ENCODE results near the gene EXOC6B.

The EXOC6B gene

DNA sequence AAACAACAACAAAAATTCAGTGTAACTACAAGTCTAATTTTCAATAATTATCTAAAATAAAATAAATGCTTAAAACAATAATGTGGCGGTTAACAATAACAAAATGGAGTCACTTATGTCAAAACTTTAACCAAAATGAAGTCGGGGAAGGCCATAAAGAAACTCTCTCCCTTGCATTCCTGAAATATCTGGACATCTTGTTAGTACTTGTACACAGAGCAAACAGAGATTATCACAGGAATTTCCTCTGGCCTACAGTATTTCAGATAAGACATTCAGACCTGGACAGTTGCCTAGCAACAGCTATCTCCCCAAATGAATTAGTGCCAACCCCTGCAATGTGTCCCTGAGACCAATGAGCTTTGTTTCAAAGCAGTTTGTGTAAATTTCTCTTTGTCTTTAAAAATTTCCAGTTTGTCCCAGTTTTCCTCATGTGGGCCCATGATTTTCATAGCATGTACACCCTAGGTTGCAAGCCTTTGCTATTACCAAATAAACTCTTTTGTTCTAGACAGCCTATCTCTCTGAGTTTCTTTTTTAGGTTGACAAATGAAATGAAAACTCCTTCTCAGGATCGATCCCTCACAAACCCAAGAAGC lies 68.6 kb downstream of the EXOC6B start:
- TF ChIP-seq, protein P1, sequence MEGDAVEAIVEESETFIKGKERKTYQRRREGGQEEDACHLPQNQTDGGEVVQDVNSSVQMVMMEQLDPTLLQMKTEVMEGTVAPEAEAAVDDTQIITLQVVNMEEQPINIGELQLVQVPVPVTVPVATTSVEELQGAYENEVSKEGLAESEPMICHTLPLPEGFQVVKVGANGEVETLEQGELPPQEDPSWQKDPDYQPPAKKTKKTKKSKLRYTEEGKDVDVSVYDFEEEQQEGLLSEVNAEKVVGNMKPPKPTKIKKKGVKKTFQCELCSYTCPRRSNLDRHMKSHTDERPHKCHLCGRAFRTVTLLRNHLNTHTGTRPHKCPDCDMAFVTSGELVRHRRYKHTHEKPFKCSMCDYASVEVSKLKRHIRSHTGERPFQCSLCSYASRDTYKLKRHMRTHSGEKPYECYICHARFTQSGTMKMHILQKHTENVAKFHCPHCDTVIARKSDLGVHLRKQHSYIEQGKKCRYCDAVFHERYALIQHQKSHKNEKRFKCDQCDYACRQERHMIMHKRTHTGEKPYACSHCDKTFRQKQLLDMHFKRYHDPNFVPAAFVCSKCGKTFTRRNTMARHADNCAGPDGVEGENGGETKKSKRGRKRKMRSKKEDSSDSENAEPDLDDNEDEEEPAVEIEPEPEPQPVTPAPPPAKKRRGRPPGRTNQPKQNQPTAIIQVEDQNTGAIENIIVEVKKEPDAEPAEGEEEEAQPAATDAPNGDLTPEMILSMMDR (IDR thresholded peaks at IDR 0.05; ENCODE audit: control extremely low read depth, extremely low read depth, low read depth, missing control alignments) = no peak
- no peak for DNase-seq (ENCODE audit: extremely low spot score)
- POLR2A ChIA-PET = no interaction called here

DNA sequence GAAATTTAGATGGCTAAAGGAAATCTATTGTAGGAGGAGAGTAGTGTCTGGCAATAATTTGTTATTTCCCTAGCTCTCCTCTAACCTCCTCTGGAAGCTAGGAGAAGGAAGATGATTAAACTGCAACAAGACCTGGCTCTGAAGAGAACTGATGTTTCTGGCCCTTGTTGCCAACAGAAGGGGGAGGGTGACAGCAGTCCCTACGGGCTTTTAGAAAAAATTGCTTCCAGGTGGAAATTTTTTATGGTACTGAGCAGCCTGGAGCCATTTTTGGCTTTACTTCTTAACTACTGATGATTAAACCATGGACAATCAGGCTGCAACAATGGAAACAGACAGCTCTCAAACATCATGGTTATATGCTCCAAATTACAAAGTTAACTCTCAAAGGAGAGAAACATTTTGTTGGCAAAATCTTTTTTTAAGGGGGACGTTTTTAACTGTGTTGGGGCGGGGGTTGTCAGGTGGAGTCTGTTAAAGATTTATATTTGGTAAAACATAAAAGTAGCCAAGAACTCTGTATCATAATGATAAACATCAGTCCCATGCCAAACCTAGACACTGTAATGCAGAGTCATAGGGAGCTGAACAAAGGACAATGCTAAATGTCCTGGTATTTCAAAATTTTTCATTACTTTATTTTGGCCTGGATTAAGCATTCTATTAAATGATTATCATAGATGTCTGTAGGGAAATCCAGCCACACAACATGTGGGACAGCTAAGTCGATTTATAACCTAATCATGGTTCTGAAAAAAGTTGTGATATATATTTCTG lies 70.0 kb downstream of the EXOC6B start:
- ChIA-PET CTCF (no interaction called here), POLR2A (no interaction called here)
- no peak for DNase-seq (ENCODE audit: extremely low spot score)
- TF ChIP-seq, protein P1 (IDR thresholded peaks at IDR 0.05; ENCODE audit: control extremely low read depth, extremely low read depth, low read depth, missing control alignments) = no peak

More for the DNA sequence above, 68.6 kb downstream of the EXOC6B start:
- CTCF ChIA-PET = interaction anchor here (1.6 to 1.9 kb wide), 2 partner anchors 130 to 420 kb away, joined by 3 to 5 read pairs; partner anchors contain the start of gene SPR

DNA sequence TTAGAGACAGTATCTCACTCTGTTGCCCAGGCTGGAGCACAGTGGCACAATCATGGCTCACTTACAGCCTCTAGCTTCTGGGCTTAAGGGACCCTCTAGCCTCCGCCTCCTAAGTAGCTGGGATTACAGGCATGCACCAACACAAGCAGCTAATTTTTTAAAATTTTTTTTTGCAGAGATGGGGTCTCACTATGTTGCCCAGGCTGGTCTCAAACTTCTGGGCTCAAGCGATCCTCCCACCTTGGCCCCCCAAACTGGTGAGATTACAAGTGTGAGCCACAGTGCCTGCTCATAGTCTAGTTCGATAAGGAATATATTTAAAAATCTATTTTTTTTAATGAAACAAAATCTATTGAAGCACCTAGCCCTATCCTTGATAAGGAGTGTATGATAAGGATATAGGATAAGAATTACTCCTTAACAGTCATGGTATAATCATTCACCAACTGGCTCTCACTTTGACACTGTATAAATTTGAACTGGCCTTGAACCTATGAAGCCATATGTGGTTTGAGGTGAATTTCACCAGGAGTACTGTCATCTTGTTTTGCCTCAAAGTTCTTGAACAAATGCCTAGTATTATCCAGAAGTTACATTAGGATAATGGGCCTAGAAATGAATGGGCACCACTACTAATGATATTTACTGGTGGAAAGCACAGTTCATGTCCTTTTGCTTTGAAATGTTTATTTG lies 71.1 kb downstream of the EXOC6B start:
- TF ChIP-seq, protein P1 (IDR thresholded peaks at IDR 0.05; ENCODE audit: control extremely low read depth, extremely low read depth, low read depth, missing control alignments) = no peak
- no peak for DNase-seq (ENCODE audit: extremely low spot score)
- CTCF ChIA-PET = interaction anchor here (1.3 kb wide), 1 partner anchor 9 kb away, joined by 4 read pairs; no protein-coding TSS in a partner anchor
- POLR2A ChIA-PET = no interaction called here

DNA sequence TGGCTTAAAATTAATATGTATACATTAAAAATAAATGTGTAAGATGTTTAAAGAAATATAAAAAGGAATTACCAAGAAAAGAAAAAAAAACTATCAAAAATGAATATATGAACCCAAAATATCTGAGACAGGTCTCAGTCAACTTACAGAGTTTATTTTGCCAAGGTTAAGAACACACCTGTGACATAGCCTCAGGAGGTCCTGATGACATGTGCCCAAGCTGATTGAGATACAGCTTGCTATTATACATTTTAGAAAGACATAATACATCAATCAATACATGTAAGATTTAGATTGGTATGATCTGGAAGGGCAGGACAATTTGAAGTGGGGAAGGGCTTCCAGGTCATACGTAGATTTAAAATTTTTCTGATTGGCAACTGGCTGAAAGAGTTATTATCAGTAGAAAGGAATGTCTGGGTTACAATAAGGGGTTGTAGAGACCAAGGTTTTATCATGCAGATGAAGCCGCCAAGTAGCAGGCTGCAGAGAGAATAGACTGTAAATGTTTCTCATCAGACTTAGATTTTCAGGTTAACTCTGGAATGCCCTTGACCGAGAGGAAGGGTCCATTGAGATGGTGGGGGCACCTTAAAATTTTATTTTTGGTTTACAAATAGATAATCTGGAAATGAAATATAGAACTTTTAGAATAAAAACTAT lies 74.7 kb downstream of the EXOC6B start:
- CTCF ChIA-PET = no interaction called here
- no peak for DNase-seq (ENCODE audit: extremely low spot score)
- POLR2A ChIA-PET = no interaction called here
- TF ChIP-seq, protein P1 (IDR thresholded peaks at IDR 0.05; ENCODE audit: control extremely low read depth, extremely low read depth, low read depth, missing control alignments) = no peak

DNA sequence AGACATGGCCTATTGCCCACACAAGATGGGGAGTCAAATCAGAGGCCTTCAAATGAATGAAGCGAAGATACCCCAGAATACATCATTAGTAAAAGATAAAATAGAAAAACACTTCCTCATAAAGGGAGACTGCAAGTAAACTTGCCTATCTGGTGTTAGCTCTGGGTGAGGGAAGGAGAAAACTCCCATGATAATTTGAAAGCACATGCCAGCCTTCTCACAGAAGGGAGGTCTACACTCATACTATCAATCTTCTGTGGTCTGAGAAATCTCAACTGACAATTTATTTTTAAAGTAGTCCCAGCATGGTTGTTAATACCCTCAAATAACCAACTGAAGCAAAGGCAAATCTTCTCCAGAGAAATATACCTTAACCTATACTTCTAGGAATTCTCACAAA lies 75.4 kb downstream of the EXOC6B start:
- CTCF ChIA-PET = no interaction called here
- POLR2A ChIA-PET = no interaction called here
- TF ChIP-seq, protein P1 (IDR thresholded peaks at IDR 0.05; ENCODE audit: control extremely low read depth, extremely low read depth, low read depth, missing control alignments) = no peak
- no peak for DNase-seq (ENCODE audit: extremely low spot score)

DNA sequence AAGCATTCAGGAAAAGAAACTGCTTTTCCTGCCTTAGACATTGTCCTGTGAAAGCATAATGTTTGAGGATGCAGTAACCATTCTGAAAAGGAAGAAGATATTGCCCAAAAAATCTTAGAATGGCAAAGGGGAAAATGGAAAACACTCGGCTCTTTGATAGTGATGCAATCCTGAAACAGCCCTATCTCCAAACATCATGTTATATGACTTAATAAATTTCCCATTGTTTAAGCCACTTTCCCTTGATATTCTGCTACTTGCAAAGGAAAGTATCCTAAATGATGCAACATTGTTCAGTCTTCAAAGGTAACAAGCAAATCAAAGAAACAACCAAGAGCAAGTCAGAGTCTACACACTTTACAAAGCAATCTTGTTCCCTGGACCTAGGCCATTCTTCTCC lies 78.5 kb downstream of the EXOC6B start:
- no peak for DNase-seq (ENCODE audit: extremely low spot score)
- CTCF ChIA-PET = interaction anchor here (1.5 kb wide), 1 partner anchor 812 kb away, joined by 3 read pairs; no protein-coding TSS in a partner anchor
- TF ChIP-seq, protein P1 (IDR thresholded peaks at IDR 0.05; ENCODE audit: control extremely low read depth, extremely low read depth, low read depth, missing control alignments) = no peak
- POLR2A ChIA-PET = no interaction called here

Data from GM10248 (cell line).